ENCODE measurements around the gene ITGAE.

ITGAE gene

GRCh38 chr17:3748576-3748975 lies 52.4 kb downstream of the ITGAE start:
- no peak for TF ChIP-seq CTCF (IDR thresholded peaks at IDR 0.05; ENCODE audit: control insufficient read depth, insufficient read depth, low read depth, low read length, missing control alignments)
- no peak for DNase-seq (ENCODE audit: low read depth)

GRCh38 chr17:3747805-3748204 lies 53.2 kb downstream of the ITGAE start:
- H3K4me3 ChIP-seq (ENCODE audit: control insufficient read depth, low read depth, low read length), result no peak overlapping the region
- TF ChIP-seq CTCF (IDR thresholded peaks at IDR 0.05; ENCODE audit: control insufficient read depth, insufficient read depth, low read depth, low read length, missing control alignments), result no peak
- no peak for DNase-seq (ENCODE audit: low read depth)

More at GRCh38 chr17:3748576-3748975, 52.4 kb downstream of the ITGAE start:
- no peak overlapping the region for H3K4me3 ChIP-seq (ENCODE audit: control insufficient read depth, low read depth, low read length)

- DNase-seq (ENCODE audit: low read depth), result no peak
- TF ChIP-seq CTCF (IDR thresholded peaks at IDR 0.05; ENCODE audit: control insufficient read depth, insufficient read depth, low read depth, low read length, missing control alignments), result no peak
- no peak overlapping the region for H3K4me3 ChIP-seq (ENCODE audit: control insufficient read depth, low read depth, low read length)
Measured at GRCh38 chr17:3745071-3745470, 55.9 kb downstream of the ITGAE start.

GRCh38 chr17:3744014-3744413 lies 57.0 kb downstream of the ITGAE start:
- no peak for TF ChIP-seq CTCF (IDR thresholded peaks at IDR 0.05; ENCODE audit: control insufficient read depth, insufficient read depth, low read depth, low read length, missing control alignments)
- no peak for DNase-seq (ENCODE audit: low read depth)
- H3K4me3 ChIP-seq (ENCODE audit: control insufficient read depth, low read depth, low read length), result no peak overlapping the region

- H3K4me3 ChIP-seq (ENCODE audit: control insufficient read depth, low read depth, low read length), result no peak overlapping the region
- no peak for TF ChIP-seq CTCF (IDR thresholded peaks at IDR 0.05; ENCODE audit: control insufficient read depth, insufficient read depth, low read depth, low read length, missing control alignments)
- no peak for DNase-seq (ENCODE audit: low read depth)
Measured at GRCh38 chr17:3740611-3741073, 60.3 kb downstream of the ITGAE start.

GRCh38 chr17:3739422-3740124 lies 61.4 kb downstream of the ITGAE start:
- no peak for TF ChIP-seq CTCF (IDR thresholded peaks at IDR 0.05; ENCODE audit: control insufficient read depth, insufficient read depth, low read depth, low read length, missing control alignments)
- no peak overlapping the region for H3K4me3 ChIP-seq (ENCODE audit: control insufficient read depth, low read depth, low read length)
- DNase-seq (ENCODE audit: low read depth), result no peak
